CD8-positive, alpha-beta memory T cell (primary cell): ENCODE measurements around the gene AMPD3. TPM values are rescaled to one million over a fixed set of nuclear protein-coding genes. Genes with fewer than 3 reads are reported as not detected.

ENCODE experiments used
- CTCF ChIA-PET: fragments of 350-600 bp; sonication (Branson Sonifier 250); formaldehyde crosslinking; loops from one replicate; lab custom pipeline; 2021; ENCODE audit warnings: antibody characterized with exemption; lab: Charles Lee
- POLR2A ChIA-PET: fragments of 350-600 bp; sonication (Branson Sonifier 250); formaldehyde crosslinking; loops from one replicate; lab custom pipeline; 2021; ENCODE audit warnings: antibody characterized with exemption; lab: Charles Lee
- DNase-seq, 5 donors: peaks; one replicate each; pipeline versions ENCODE4 v3.0.0 to v3.0.0-alpha.2; 2020 to 2022; ENCODE audit warnings: mixed read lengths in 1 of 5
- H3K27ac ChIP-seq: one replicate; pipeline ENCODE4 v1.7.0; 2013; ENCODE audit warnings: low read depth, mild to moderate bottlenecking, low read length, moderate library complexity
- H3K27me3 ChIP-seq: 2 replicates; pipeline ENCODE4 v1.7.0; 2013; ENCODE audit warnings: low read length, mild to moderate bottlenecking; ENCODE audit not compliant: insufficient read depth, poor library complexity, severe bottlenecking
- H3K36me3 ChIP-seq: 2 replicates; pipeline ENCODE4 v1.7.0; 2013; ENCODE audit warnings: mild to moderate bottlenecking, low read length, moderate library complexity; ENCODE audit not compliant: insufficient read depth
- H3K4me1 ChIP-seq: 2 replicates; pipeline ENCODE4 v1.7.0; 2013; ENCODE audit warnings: mild to moderate bottlenecking, low read length, moderate library complexity; ENCODE audit not compliant: insufficient read depth
- H3K4me3 ChIP-seq: 2 replicates; pipeline ENCODE4 v1.7.0; 2013; ENCODE audit warnings: mild to moderate bottlenecking, low read length
- H3K9me3 ChIP-seq: 2 replicates; pipeline ENCODE4 v1.7.0; 2013; ENCODE audit warnings: mild to moderate bottlenecking, low read length
- H3K27ac Mint-ChIP-seq, 8 donors: one replicate each; pipeline ENCODE4 v1.8.0; 2020 to 2021; ENCODE audit warnings: mixed read lengths in 8 of 8, mild to moderate bottlenecking in 6 of 8, inconsistent platforms in 3 of 8, moderate library complexity in 3 of 8
- H3K27me3 Mint-ChIP-seq, 2 donors: one replicate each; pipeline ENCODE4 v1.8.0; 2020 to 2021; ENCODE audit warnings: mixed read lengths in 2 of 2, mild to moderate bottlenecking in 1 of 2, moderate library complexity in 1 of 2
- H3K36me3 Mint-ChIP-seq, 3 donors: one replicate each; pipeline ENCODE4 v1.8.0; 2020 to 2021; ENCODE audit warnings: mixed read lengths in 3 of 3, inconsistent platforms in 1 of 3, mild to moderate bottlenecking in 1 of 3
- H3K4me1 Mint-ChIP-seq, 3 donors: one replicate each; pipeline ENCODE4 v1.8.0; 2020 to 2021; ENCODE audit warnings: mixed read lengths in 3 of 3, inconsistent platforms in 1 of 3, mild to moderate bottlenecking in 1 of 3
- H3K4me3 Mint-ChIP-seq, 7 donors: one replicate each; pipeline ENCODE4 v1.8.0; 2020 to 2021; ENCODE audit warnings: mixed read lengths in 7 of 7, mild to moderate bottlenecking in 6 of 7, moderate library complexity in 4 of 7, inconsistent platforms in 2 of 7
- H3K9me3 Mint-ChIP-seq, 5 donors: one replicate each; pipeline ENCODE4 v1.8.0; 2020 to 2022; ENCODE audit warnings: mixed read lengths in 5 of 5, mild to moderate bottlenecking in 3 of 5, moderate library complexity in 2 of 5, inconsistent platforms in 1 of 5
- polyA plus RNA-seq: library from polyadenylated mRNA; unstranded; fragments of 300-500 nt; fragmentation: Illumina TruSeq; gene quantifications from one replicate; pipeline ENCODE4 v1.2.3, GENCODE V29; 2021
- total RNA-seq, 2 experiments: library from RNA; stranded (reverse); gene quantifications; one replicate each; pipeline ENCODE4 v1.2.3, GENCODE V29; 2021

AMPD3 gene
- total and polyA plus RNA-seq, 3 experiments from 2014 or later: 10.8 to 12.2 (median 12.0) TPM

DNA sequence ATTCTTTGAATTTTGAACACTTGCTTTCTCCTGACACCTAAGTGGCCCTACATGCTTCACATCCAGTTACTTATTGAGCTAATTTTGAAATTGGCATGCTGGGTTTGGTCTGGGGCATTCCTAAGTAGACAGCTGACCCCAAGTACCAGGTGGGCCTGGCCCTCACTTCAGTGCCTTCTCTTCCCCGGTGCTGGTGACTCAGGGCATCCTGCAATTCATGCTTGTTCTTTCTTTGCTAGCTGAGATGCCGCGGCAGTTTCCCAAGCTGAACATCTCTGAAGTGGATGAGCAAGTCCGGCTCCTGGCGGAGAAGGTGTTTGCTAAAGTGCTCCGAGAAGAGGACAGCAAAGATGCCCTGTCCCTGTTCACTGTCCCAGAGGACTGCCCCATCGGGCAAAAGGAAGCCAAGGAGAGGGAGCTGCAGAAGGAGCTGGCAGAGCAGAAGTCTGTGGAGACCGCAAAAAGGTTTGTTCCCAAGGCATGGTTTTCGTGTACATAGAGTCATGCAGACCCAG is 6.3 kb downstream of the AMPD3 start:
- ChIA-PET POLR2A (no interaction called here), CTCF (interaction anchor here (1.1 to 1.6 kb wide), 2 partner anchors 17 to 48 kb away, joined by 3 to 6 read pairs; no protein-coding TSS in a partner anchor)
- Histone ChIP-seq H3K9me3 (no peaks in the 10 kb centered on the region), H3K36me3 (peaks cover 33% of the 10 kb centered on the region), H3K27me3 (no peaks in the 10 kb centered on the region), H3K27ac (no peak overlapping the region), H3K4me1 (peaks cover 35% of the 10 kb centered on the region), H3K4me3 (no peak overlapping the region)
- Mint-ChIP-seq H3K4me3 (no peak overlapping the region), H3K27ac (peak overlapping the region in 2 of 8 donors; percentile 88 to 99), H3K36me3 (peaks cover 5 to 49% (median 21%) of the 10 kb centered on the region in 3 donors), H3K4me1 (peaks cover 46 to 61% (median 58%) of the 10 kb centered on the region in 3 donors), H3K9me3 (no peaks in the 10 kb centered on the region), H3K27me3 (no peaks in the 10 kb centered on the region)
- no peak for DNase-seq

GRCh38 chr11:10462746-10463300 is 7.8 kb downstream of the AMPD3 start:
- H3K4me3 Mint-ChIP-seq: no peak overlapping the region
- peaks cover 14 to 62% (median 28%) of the 10 kb centered on the region in 3 donors for H3K36me3 Mint-ChIP-seq
- Histone ChIP-seq H3K36me3 (peaks cover 33% of the 10 kb centered on the region), H3K27me3 (no peaks in the 10 kb centered on the region), H3K27ac (no peak overlapping the region), H3K4me3 (no peak overlapping the region), H3K4me1 (peaks cover 20% of the 10 kb centered on the region), H3K9me3 (no peaks in the 10 kb centered on the region)
- H3K27ac Mint-ChIP-seq: peak overlapping the region in 4 of 8 donors; percentile 4 to 78 (median 40)
- peaks cover 40 to 54% (median 52%) of the 10 kb centered on the region in 3 donors for H3K4me1 Mint-ChIP-seq
- H3K9me3 Mint-ChIP-seq: no peaks in the 10 kb centered on the region
- POLR2A ChIA-PET: no interaction called here
- DNase-seq: no peak
- H3K27me3 Mint-ChIP-seq: no peaks in the 10 kb centered on the region
- CTCF ChIA-PET: no interaction called here

DNA sequence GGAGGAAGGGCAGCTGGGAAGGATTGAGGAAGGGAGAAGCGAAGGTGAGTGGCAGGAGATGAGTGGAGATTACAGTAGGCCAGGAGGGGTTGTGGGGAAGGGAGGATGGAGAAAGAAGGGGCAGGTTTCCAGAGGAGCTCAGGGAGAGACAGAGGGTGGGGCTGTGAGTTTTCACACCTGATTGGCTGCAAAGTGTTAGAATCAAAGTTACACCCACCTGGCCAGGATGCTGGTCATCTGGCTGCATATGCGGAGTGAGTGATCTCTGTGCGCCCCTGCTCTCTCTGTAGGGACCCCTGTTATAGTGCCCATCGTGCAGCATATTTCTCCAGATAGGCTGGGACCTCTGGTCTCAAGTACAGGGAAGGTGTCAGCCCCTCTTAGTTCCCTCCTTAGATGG is 18.3 kb downstream of the AMPD3 start:
- POLR2A ChIA-PET: no interaction called here
- CTCF ChIA-PET: interaction anchor here (0.8 kb wide), 1 partner anchor 18 kb away, joined by 3 read pairs; no protein-coding TSS in a partner anchor

DNA sequence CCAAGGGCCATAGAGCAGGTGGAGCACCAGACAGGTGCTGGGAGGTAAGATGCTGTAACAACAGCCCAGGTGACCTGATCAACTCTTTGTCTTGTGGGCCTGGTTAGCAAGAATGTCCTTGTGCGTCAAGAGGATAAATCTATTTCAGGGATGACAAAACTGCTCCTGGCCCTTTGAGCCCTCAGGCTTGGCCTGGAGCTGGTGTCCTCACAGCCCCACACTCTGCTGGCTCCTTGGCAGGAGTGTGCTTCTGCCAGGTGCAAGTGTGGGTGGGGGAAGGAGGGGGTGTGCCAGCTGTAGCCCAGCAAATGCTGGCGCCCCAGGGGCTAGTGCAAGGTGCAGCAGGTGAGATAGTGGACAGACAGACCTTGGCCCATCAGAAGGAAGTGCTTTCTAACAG is 19.5 kb downstream of the AMPD3 start:
- CTCF ChIA-PET: no interaction called here
- no peaks in the 10 kb centered on the region for H3K9me3 Mint-ChIP-seq
- H3K4me3 Mint-ChIP-seq: no peak overlapping the region
- Histone ChIP-seq H3K27ac (no peak overlapping the region), H3K4me3 (no peak overlapping the region), H3K9me3 (no peaks in the 10 kb centered on the region), H3K36me3 (peaks cover 9% of the 10 kb centered on the region), H3K4me1 (no peaks in the 10 kb centered on the region), H3K27me3 (no peaks in the 10 kb centered on the region)
- peaks cover 6 to 62% (median 9%) of the 10 kb centered on the region in 3 donors for H3K36me3 Mint-ChIP-seq
- peaks cover 19 to 62% (median 38%) of the 10 kb centered on the region in 3 donors for H3K4me1 Mint-ChIP-seq
- no peaks in the 10 kb centered on the region for H3K27me3 Mint-ChIP-seq
- peak overlapping the region in 5 of 8 donors; percentile 33 to 77 (median 72) for H3K27ac Mint-ChIP-seq
- no peak for DNase-seq
- POLR2A ChIA-PET: no interaction called here

More for the DNA sequence above, 18.3 kb downstream of the AMPD3 start:
- H3K27ac Mint-ChIP-seq: peak overlapping the region in 6 of 8 donors; percentile 28 to 79 (median 70)
- peaks cover under 1% of the 10 kb centered on the region for H3K36me3 ChIP-seq
- no peak overlapping the region for H3K4me3 Mint-ChIP-seq
- no peak overlapping the region for H3K4me3 ChIP-seq
- peaks cover 20 to 57% (median 44%) of the 10 kb centered on the region in 3 donors for H3K4me1 Mint-ChIP-seq
- no peaks in the 10 kb centered on the region for H3K9me3 ChIP-seq
- H3K27me3 ChIP-seq: no peaks in the 10 kb centered on the region
- H3K36me3 Mint-ChIP-seq: peaks cover 7 to 51% (median 10%) of the 10 kb centered on the region in 3 donors
- no peak overlapping the region for H3K27ac ChIP-seq
- no peaks in the 10 kb centered on the region for H3K4me1 ChIP-seq
- H3K27me3 Mint-ChIP-seq: no peaks in the 10 kb centered on the region
- no peaks in the 10 kb centered on the region for H3K9me3 Mint-ChIP-seq
- DNase-seq: no peak

DNA sequence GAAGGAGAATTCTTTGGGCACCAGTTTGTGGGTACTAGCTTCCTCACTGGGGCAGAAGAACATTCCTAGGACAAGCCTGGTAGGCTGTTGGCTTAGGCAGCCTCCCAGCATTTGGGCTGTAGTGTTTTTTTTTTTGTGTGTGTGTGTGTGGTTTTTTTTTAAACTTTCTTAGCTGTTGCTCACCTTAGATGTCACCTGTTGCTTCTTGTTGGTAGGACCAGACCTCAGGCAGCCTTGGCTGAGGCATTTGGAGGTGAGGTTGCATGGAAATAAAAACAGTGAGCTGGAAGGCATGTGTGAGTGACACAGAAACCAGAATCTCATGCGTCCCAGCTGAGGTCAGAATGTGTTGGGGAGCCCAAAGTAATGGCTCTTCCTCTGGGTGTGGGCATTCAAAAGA is 21.3 kb downstream of the AMPD3 start:
- Mint-ChIP-seq H3K4me3 (peak overlapping the region in 1 of 7 donors; percentile 56), H3K9me3 (no peaks in the 10 kb centered on the region), H3K4me1 (peaks cover 22 to 59% (median 43%) of the 10 kb centered on the region in 3 donors), H3K27ac (peak overlapping the region in 6 of 8 donors; percentile 45 to 82 (median 68)), H3K27me3 (no peaks in the 10 kb centered on the region), H3K36me3 (peaks cover 0 to 75% (median 12%) of the 10 kb centered on the region in 3 donors)
- Histone ChIP-seq H3K36me3 (peaks cover 9% of the 10 kb centered on the region), H3K27me3 (no peaks in the 10 kb centered on the region), H3K4me3 (no peak overlapping the region), H3K4me1 (no peaks in the 10 kb centered on the region), H3K27ac (no peak overlapping the region), H3K9me3 (no peaks in the 10 kb centered on the region)
- ChIA-PET CTCF (no interaction called here), POLR2A (no interaction called here)
- DNase-seq: no peak

- Histone ChIP-seq H3K4me1 (no peaks in the 10 kb centered on the region), H3K4me3 (no peak overlapping the region), H3K27ac (no peak overlapping the region), H3K27me3 (no peaks in the 10 kb centered on the region), H3K36me3 (peaks cover 16% of the 10 kb centered on the region), H3K9me3 (no peaks in the 10 kb centered on the region)
- POLR2A ChIA-PET: no interaction called here
- H3K9me3 Mint-ChIP-seq: no peaks in the 10 kb centered on the region
- H3K4me3 Mint-ChIP-seq: no peak overlapping the region
- CTCF ChIA-PET: no interaction called here
- peak overlapping the region; percentile 24 to 89 (median 70) for H3K27ac Mint-ChIP-seq
- peaks cover 22 to 56% (median 40%) of the 10 kb centered on the region in 3 donors for H3K4me1 Mint-ChIP-seq
- no peak for DNase-seq
- peaks cover 0 to 82% (median 16%) of the 10 kb centered on the region in 3 donors for H3K36me3 Mint-ChIP-seq
- H3K27me3 Mint-ChIP-seq: no peaks in the 10 kb centered on the region
These were observed 22.0 kb downstream of the AMPD3 start for GRCh38 chr11:10476927-10477689.

- POLR2A ChIA-PET: no interaction called here
- CTCF ChIA-PET: no interaction called here
- H3K27ac Mint-ChIP-seq: peak overlapping the region in 3 of 8 donors; percentile 63 to 89 (median 70)
- no peaks in the 10 kb centered on the region for H3K9me3 Mint-ChIP-seq
- H3K4me1 Mint-ChIP-seq: peaks cover 22 to 51% (median 36%) of the 10 kb centered on the region in 3 donors
- no peak overlapping the region for H3K4me3 ChIP-seq
- no peaks in the 10 kb centered on the region for H3K27me3 ChIP-seq
- peaks cover 18% of the 10 kb centered on the region for H3K36me3 ChIP-seq
- H3K4me3 Mint-ChIP-seq: no peak overlapping the region
- no peak overlapping the region for H3K27ac ChIP-seq
- H3K27me3 Mint-ChIP-seq: no peaks in the 10 kb centered on the region
- no peaks in the 10 kb centered on the region for H3K9me3 ChIP-seq
- DNase-seq: no peak
- peaks cover under 1 to 85% (median 17%) of the 10 kb centered on the region in 3 donors for H3K36me3 Mint-ChIP-seq
- no peaks in the 10 kb centered on the region for H3K4me1 ChIP-seq
These were observed 22.6 kb downstream of the AMPD3 start for GRCh38 chr11:10477690-10478046.

- DNase-seq: no peak
- ChIA-PET POLR2A (no interaction called here), CTCF (no interaction called here)
- no peaks in the 10 kb centered on the region for H3K27me3 Mint-ChIP-seq
- Histone ChIP-seq H3K27me3 (no peaks in the 10 kb centered on the region), H3K27ac (no peak overlapping the region), H3K4me3 (no peak overlapping the region), H3K9me3 (no peaks in the 10 kb centered on the region), H3K4me1 (no peaks in the 10 kb centered on the region), H3K36me3 (peaks cover 18% of the 10 kb centered on the region)
- peak overlapping the region in 4 of 8 donors; percentile 25 to 89 (median 73) for H3K27ac Mint-ChIP-seq
- peaks cover 4 to 89% (median 21%) of the 10 kb centered on the region in 3 donors for H3K36me3 Mint-ChIP-seq
- H3K9me3 Mint-ChIP-seq: no peaks in the 10 kb centered on the region
- H3K4me3 Mint-ChIP-seq: no peak overlapping the region
- peaks cover 20 to 52% (median 34%) of the 10 kb centered on the region in 3 donors for H3K4me1 Mint-ChIP-seq
These were observed 23.0 kb downstream of the AMPD3 start for GRCh38 chr11:10478066-10478465.
